PC-3 (cell line): ENCODE results near the gene GLO1.

ENCODE experiments used
- CTCF ChIP-seq: fragments of 300-600 bp; sonication (generic); conservative IDR thresholded peaks from 2 replicates; pipeline ENCODE4 v1.5.1; 2017; ENCODE audit warnings: antibody characterized with exemption, low read depth, mild to moderate bottlenecking, low read length
- EZH2 ChIP-seq: fragments of 300-600 bp; sonication (generic); IDR thresholded peaks from one replicate; pipeline ENCODE4 v1.6.1; 2017; ENCODE audit warnings: antibody characterized with exemption, mild to moderate bottlenecking, low read length; ENCODE audit not compliant: unreplicated experiment

GRCh38 chr6:38703949-38704590, 1.1 kb upstream of the GLO1 start:
- TF ChIP-seq CTCF (no peak), EZH2 (no peak)
